Neural progenitor cell (in vitro differentiated cells): ENCODE measurements around the gene MIER3. TPM values are rescaled to one million over a fixed set of nuclear protein-coding genes. Genes with fewer than 3 reads are reported as not detected.

Source experiments
- DNase-seq: peaks from one replicate; pipeline ENCODE4 v3.0.0-alpha.2; 2016; ENCODE audit warnings: low spot score
- H2AFZ ChIP-seq: fragments of 200-600 bp; sonication (generic); replicated peaks from 2 replicates; pipeline ENCODE4 v1.6.1; 2016; ENCODE audit warnings: antibody characterized with exemption
- H3F3A ChIP-seq: fragments of 200-600 bp; sonication (generic); 2 replicates; pipeline ENCODE4 v1.6.1; 2016; ENCODE audit warnings: antibody characterized with exemption, low read depth
- H3K27ac ChIP-seq: fragments of 200-600 bp; sonication (generic); 2 replicates; pipeline ENCODE4 v1.5.1; 2016; ENCODE audit warnings: mild to moderate bottlenecking
- H3K27me3 ChIP-seq: fragments of 200-600 bp; sonication (generic); 2 replicates; pipeline ENCODE4 v1.6.1; 2016; ENCODE audit warnings: mild to moderate bottlenecking, moderate library complexity
- H3K36me3 ChIP-seq: fragments of 200-600 bp; sonication (generic); 2 replicates; pipeline ENCODE4 v1.5.1; 2016
- H3K4me1 ChIP-seq: fragments of 200-600 bp; sonication (generic); 2 replicates; pipeline ENCODE4 v1.6.1; 2016; ENCODE audit warnings: mixed run types
- H3K4me2 ChIP-seq: fragments of 200-600 bp; sonication (generic); 2 replicates; pipeline ENCODE4 v1.6.1; 2016
- H3K4me3 ChIP-seq: fragments of 200-600 bp; sonication (generic); 2 replicates; pipeline ENCODE4 v1.5.1; 2016
- H3K79me2 ChIP-seq: fragments of 200-600 bp; sonication (generic); 2 replicates; pipeline ENCODE4 v1.6.1; 2016; ENCODE audit warnings: low read depth
- H3K9ac ChIP-seq: fragments of 200-600 bp; sonication (generic); 2 replicates; pipeline ENCODE4 v1.6.1; 2016
- H3K9me3 ChIP-seq: fragments of 200-600 bp; sonication (generic); 2 replicates; pipeline ENCODE4 v1.5.1; 2016; ENCODE audit warnings: low read depth
- H4K20me1 ChIP-seq: fragments of 200-600 bp; sonication (generic); 2 replicates; pipeline ENCODE4 v1.6.1; 2016; ENCODE audit warnings: low read depth
- H3K27ac Mint-ChIP-seq: 3 replicates; pipeline ENCODE4 v1.8.0; 2021; ENCODE audit warnings: mixed read lengths
- H3K27me3 Mint-ChIP-seq: 2 replicates; pipeline ENCODE4 v1.8.0; 2022; ENCODE audit warnings: low read depth, mild to moderate bottlenecking, inconsistent platforms, moderate library complexity, mixed read lengths; ENCODE audit not compliant: insufficient read depth
- H3K36me3 Mint-ChIP-seq: 3 replicates; pipeline ENCODE4 v1.8.0; 2021; ENCODE audit warnings: mixed read lengths
- H3K4me1 Mint-ChIP-seq: 3 replicates; pipeline ENCODE4 v1.8.0; 2021; ENCODE audit warnings: mixed read lengths
- H3K4me3 Mint-ChIP-seq: 3 replicates; pipeline ENCODE4 v1.8.0; 2021; ENCODE audit warnings: mild to moderate bottlenecking, moderate library complexity, mixed read lengths
- H3K9me3 Mint-ChIP-seq: 3 replicates; pipeline ENCODE4 v1.8.0; 2020; ENCODE audit warnings: mixed read lengths
- EZH2 ChIP-seq: fragments of 200-600 bp; sonication (generic); IDR thresholded peaks from 2 replicates; pipeline ENCODE4 v1.6.1; 2017; ENCODE audit warnings: antibody characterized with exemption, mild to moderate bottlenecking, moderate library complexity
- EZH2phosphoT487 ChIP-seq: fragments of 200-600 bp; sonication (generic); IDR thresholded peaks from 2 replicates; pipeline ENCODE4 v1.6.1; 2017; ENCODE audit warnings: antibody characterized with exemption
- total RNA-seq: library from RNA; depleted of rRNA; stranded (reverse); fragments of >200 nt; gene quantifications from 2 replicates; pipeline ENCODE4 v1.2.3, GENCODE V29; 2015; ENCODE audit warnings: low replicate concordance
- TF ChIP-seq, protein P1 (sequence below): fragments of 200-600 bp; sonication (generic); IDR thresholded peaks from 2 replicates; pipeline ENCODE4 v1.5.1; 2017; ENCODE audit warnings: antibody characterized with exemption, mild to moderate bottlenecking

The MIER3 gene
- total RNA-seq, 1 donor from 2014 or later = 106 TPM

DNA sequence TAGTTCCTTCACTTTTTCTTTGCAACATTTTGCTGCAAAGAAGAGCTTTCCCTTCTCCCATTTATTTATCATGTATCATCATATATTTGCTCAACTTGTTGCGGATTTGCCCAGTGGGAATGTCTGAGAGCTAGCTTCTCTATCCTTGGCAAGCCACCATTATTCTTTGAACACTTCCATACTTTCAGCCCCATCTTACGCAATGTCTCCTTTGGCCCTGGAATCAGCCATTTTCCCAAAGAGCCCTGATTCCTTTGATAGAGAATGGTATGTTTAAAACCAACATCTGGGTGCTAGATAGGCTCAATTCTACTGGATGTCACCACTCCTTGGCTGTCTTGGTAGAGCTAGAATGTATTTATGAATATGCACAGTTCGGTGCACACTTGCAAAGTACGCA lies 55.2 kb downstream of the MIER3 start:
- Histone ChIP-seq H3K4me3 (no peak overlapping the region), H3K9ac (no peak overlapping the region), H3K27me3 (no peaks in the 10 kb centered on the region), H3F3A (no peaks in the 10 kb centered on the region), H3K9me3 (no peaks in the 10 kb centered on the region), H3K4me1 (no peaks in the 10 kb centered on the region), H3K27ac (no peak overlapping the region), H4K20me1 (no peaks in the 10 kb centered on the region), H3K4me2 (no peak overlapping the region), H2AFZ (no peak overlapping the region), H3K36me3 (peaks cover 5% of the 10 kb centered on the region), H3K79me2 (no peaks in the 10 kb centered on the region)
- no peaks in the 10 kb centered on the region for H3K9me3 Mint-ChIP-seq
- peaks cover 20% of the 10 kb centered on the region for H3K36me3 Mint-ChIP-seq
- no peak overlapping the region for H3K4me3 Mint-ChIP-seq
- DNase-seq = no peak
- H3K27me3 Mint-ChIP-seq = no peaks in the 10 kb centered on the region
- TF ChIP-seq, protein P1, sequence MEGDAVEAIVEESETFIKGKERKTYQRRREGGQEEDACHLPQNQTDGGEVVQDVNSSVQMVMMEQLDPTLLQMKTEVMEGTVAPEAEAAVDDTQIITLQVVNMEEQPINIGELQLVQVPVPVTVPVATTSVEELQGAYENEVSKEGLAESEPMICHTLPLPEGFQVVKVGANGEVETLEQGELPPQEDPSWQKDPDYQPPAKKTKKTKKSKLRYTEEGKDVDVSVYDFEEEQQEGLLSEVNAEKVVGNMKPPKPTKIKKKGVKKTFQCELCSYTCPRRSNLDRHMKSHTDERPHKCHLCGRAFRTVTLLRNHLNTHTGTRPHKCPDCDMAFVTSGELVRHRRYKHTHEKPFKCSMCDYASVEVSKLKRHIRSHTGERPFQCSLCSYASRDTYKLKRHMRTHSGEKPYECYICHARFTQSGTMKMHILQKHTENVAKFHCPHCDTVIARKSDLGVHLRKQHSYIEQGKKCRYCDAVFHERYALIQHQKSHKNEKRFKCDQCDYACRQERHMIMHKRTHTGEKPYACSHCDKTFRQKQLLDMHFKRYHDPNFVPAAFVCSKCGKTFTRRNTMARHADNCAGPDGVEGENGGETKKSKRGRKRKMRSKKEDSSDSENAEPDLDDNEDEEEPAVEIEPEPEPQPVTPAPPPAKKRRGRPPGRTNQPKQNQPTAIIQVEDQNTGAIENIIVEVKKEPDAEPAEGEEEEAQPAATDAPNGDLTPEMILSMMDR = no peak
- TF ChIP-seq EZH2phosphoT487 = no peak
- no peak for TF ChIP-seq EZH2
- H3K4me1 Mint-ChIP-seq = no peaks in the 10 kb centered on the region
- H3K27ac Mint-ChIP-seq = no peak overlapping the region

DNA sequence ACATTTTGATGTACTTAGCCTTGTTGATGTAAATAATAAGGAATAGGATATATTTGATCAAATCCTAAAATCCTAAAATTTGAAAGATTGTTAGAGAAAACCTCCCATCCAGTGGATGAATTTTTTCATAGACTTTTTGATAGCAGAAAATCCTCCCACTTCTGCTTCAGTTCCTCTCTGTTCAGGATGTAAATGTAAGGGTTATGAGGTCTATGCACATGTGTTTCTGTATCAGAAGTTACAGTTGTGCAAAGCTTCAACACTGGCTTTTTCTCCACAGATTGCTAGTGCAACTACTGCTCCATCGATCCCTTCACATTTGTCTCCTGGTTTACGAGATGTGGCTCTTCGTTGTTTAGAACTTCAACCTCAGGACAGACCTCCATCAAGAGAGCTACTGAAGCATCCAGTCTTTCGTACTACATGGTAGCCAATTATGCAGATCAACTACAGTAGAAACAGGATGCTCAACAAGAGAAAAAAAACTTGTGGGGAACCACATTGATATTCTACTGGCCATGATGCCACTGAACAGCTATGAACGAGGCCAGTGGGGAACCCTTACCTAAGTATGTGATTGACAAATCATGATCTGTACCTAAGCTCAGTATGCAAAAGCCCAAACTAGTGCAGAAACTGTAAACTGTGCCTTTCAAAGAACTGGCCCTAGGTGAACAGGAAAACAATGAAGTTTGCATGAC lies 58.5 kb downstream of the MIER3 start:
- no peaks in the 10 kb centered on the region for H3K79me2 ChIP-seq
- Mint-ChIP-seq H3K9me3 (peaks cover 6% of the 10 kb centered on the region), H3K27me3 (no peaks in the 10 kb centered on the region), H3K4me1 (no peaks in the 10 kb centered on the region), H3K4me3 (no peak overlapping the region), H3K36me3 (peaks cover 40% of the 10 kb centered on the region), H3K27ac (no peak overlapping the region)
- H4K20me1 ChIP-seq = no peaks in the 10 kb centered on the region
- peaks cover 5% of the 10 kb centered on the region for H3K36me3 ChIP-seq
- DNase-seq = no peak
- H3K4me3 ChIP-seq = no peak overlapping the region
- TF ChIP-seq, protein P1 = no peak
- TF ChIP-seq EZH2 (no peak), EZH2phosphoT487 (no peak)
- no peaks in the 10 kb centered on the region for H3F3A ChIP-seq
- H3K27me3 ChIP-seq = no peaks in the 10 kb centered on the region
- no peak overlapping the region for H2AFZ ChIP-seq
- H3K4me1 ChIP-seq = no peaks in the 10 kb centered on the region
- no peak overlapping the region for H3K4me2 ChIP-seq
- no peak overlapping the region for H3K9ac ChIP-seq
- no peaks in the 10 kb centered on the region for H3K9me3 ChIP-seq
- H3K27ac ChIP-seq = no peak overlapping the region

DNA sequence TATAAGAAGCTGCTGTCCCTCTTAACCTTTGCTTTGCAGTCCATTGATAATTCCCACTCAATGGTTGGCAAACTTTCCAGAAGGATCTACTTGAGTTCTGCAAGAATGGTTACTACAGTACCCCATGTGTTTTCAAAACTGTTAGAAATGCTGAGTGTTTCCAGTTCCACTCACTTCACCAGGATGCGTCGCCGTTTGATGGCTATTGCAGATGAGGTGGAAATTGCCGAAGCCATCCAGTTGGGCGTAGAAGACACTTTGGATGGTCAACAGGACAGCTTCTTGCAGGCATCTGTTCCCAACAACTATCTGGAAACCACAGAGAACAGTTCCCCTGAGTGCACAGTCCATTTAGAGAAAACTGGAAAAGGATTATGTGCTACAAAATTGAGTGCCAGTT lies 70.4 kb downstream of the MIER3 start:
- Histone ChIP-seq H2AFZ (no peak overlapping the region), H3K4me1 (no peaks in the 10 kb centered on the region), H3K79me2 (no peaks in the 10 kb centered on the region), H3K9ac (no peak overlapping the region), H3K4me2 (no peak overlapping the region), H3K27me3 (no peaks in the 10 kb centered on the region), H3K27ac (no peak overlapping the region), H3K36me3 (peaks cover 7% of the 10 kb centered on the region), H3F3A (no peaks in the 10 kb centered on the region), H4K20me1 (no peaks in the 10 kb centered on the region), H3K9me3 (no peaks in the 10 kb centered on the region), H3K4me3 (no peak overlapping the region)
- Mint-ChIP-seq H3K27ac (no peak overlapping the region), H3K27me3 (no peaks in the 10 kb centered on the region), H3K36me3 (peaks cover 28% of the 10 kb centered on the region), H3K4me3 (no peak overlapping the region), H3K9me3 (no peaks in the 10 kb centered on the region), H3K4me1 (no peaks in the 10 kb centered on the region)
- DNase-seq = no peak
- TF ChIP-seq EZH2phosphoT487 (no peak), EZH2 (no peak)
- TF ChIP-seq, protein P1 = no peak
